GM12892 (cell line): ENCODE results near the gene NOTCH2.

ENCODE experiments used
- POLR2A ChIP-seq: IDR thresholded peaks from 2 replicates; pipeline ENCODE4 v1.6.1; 2011; ENCODE audit warnings: low read depth, low read length, control low read depth
- POLR2AphosphoS5 ChIP-seq: IDR thresholded peaks from 2 replicates; pipeline ENCODE4 v1.6.1; 2011; ENCODE audit warnings: low read depth, low read length, control low read depth

DNA sequence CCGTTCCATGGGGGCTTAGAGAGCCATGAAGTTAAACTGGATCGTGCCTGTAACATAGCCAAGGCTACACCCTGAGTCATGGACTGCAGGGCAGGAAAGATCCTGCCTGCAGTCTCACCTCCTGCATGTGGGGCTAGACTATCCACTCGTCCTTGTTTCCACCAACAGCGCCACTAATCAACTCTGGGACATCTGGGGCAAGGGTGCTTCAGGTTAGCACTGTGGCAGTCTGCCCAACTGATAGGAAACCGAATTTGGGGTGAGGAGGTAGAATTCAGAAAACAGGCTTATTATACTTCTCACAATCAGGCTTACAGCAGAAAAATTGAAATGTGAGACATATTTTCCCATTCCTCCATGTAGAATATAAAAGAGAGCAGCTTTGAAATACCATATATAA lies 88.0 kb downstream of the NOTCH2 start:
- TF ChIP-seq POLR2A, result no peak
- TF ChIP-seq POLR2AphosphoS5, result no peak
